HK-2 (cell line): Measurements from ENCODE around the gene GRIK3.

ENCODE experiments used
- DNase-seq: peaks from one replicate; pipeline ENCODE4 v3.0.0-alpha.2; 2018; ENCODE audit not compliant: unreplicated experiment

GRIK3 gene

DNA sequence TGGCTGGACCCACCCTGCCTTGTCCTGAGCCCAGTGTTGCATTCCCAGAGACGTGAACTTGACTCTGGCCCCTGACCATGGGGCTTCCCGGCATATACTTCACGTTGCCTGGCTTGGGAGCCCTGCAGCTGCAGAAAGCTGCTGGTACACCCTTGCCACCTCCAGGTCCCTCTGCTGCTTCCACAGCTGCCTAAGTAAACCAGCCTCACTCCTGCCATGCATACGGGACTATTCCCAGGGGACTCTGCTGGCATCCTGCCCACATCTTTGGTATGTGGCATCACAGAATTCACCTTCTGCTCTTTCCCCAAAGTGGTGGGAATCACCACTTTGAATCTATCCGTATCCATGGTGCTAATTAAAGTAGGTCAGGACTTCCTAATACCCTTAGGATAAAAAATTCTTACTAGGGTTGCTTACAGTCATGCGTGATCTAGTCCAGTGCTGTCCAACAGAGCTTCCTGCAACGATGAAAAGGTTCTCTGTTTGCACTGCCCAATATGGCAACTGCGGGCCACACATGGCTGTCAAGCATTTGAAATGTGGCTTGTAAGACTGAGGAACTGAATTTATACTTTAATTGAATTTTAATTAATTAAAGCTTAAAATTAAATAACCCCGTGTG is 203.0 kb downstream of the GRIK3 start:
- DNase-seq: no peak

DNA sequence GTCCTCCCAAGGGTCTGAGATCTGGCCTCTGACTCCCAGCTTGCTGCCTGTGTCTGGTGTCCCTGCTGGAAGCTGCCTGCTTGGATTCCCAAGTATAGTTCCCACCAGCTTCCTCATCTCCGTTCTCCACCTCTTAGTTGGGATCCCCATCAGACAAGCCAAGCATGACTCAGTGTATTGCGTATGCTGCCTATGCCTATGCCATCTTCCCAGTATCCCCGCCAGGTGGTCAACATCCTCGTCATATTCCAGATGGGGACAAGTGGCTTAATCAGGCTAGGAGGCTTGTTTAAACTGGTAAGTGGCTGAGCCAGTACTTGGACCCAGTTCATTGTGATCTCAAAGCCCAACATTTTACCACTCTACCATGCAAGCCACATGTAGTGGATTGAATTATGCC is 204.4 kb downstream of the GRIK3 start:
- DNase-seq: no peak

- no peak for DNase-seq
These were observed 205.2 kb downstream of the GRIK3 start for GRCh38 chr1:36829066-36829465.

GRCh38 chr1:36825226-36825625 is 209.1 kb downstream of the GRIK3 start:
- no peak for DNase-seq

- no peak for DNase-seq
These were observed 209.9 kb downstream of the GRIK3 start for GRCh38 chr1:36824390-36824861.

GRCh38 chr1:36822648-36823047 is 211.7 kb downstream of the GRIK3 start:
- no peak for DNase-seq

GRCh38 chr1:36821386-36821785 is 212.9 kb downstream of the GRIK3 start:
- DNase-seq: no peak

DNA sequence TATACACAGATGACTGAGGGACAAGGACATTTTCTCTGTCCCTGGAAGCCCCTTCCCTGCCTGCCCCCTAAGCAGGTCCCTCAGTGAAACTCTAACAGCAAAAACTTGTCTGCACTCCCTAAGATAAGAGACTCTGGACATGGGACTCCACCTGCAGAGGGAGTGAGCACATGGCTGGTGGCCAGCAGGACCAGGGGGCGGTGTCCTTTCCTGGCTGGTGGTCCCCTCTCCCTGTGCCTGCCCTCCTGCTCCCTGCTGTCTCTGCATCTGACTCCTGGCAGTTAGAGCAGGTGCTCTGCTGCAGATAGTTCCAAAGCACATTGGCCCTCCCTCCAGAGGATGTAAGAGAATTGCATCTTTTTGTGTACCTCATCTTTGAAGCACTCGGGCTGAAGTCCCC is 215.5 kb downstream of the GRIK3 start:
- DNase-seq: no peak

GRCh38 chr1:36816348-36816747 is 218.0 kb downstream of the GRIK3 start:
- no peak for DNase-seq

- no peak for DNase-seq
These were observed 219.5 kb downstream of the GRIK3 start for GRCh38 chr1:36814774-36815173.

- DNase-seq: no peak
These were observed 220.2 kb downstream of the GRIK3 start for GRCh38 chr1:36814083-36814482.

DNA sequence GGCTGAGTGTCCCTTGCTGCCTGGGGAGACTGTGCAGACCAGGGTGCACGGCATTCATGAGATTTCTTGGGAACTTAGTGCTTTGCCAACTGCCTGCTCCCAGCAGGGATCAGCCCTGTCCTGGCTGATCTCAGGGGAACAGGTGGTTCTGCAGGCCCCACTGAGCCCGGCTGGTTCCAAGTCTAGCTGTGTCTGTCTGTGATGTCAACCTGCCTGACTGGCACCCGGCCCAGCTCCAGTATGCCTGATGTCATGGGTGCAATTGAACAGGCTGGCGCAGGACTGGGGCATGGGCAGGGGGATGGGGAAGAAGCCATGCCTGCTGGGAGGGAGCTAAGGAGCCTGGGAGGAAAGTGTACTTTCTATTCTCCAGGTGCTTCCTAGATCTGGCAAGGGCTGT is 227.1 kb downstream of the GRIK3 start:
- no peak for DNase-seq

DNA sequence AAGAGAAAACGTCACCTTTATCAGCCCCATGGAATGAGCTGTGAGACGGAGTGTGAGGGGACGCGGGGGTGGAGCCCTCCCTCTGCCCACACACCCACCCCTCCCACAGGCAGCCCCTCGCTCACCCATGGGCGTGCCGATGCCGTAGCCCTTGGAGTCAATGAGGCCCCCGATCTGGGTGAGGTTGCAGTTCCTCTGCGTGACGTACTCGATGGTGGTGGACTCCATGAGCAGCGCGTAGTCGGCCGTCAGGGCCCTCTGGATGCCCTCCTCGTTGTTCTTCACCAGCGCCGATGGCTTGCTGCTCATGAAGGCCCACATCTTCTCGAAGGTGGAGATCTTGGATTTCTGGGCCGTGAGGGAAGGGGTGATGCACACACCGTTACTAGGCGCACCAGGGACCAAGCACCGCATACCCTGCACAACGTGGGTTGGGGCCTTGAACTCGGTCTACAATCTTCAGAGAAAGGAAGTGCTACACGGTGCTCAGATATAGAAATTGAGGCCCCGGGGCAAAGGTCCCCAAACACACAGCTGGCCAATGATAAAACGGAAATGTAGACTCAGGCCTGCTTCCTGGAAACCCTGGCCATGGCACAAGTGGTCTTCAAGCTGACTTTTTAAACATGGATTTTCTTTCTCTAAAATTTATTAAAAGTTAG is 228.2 kb downstream of the GRIK3 start:
- DNase-seq: no peak

DNA sequence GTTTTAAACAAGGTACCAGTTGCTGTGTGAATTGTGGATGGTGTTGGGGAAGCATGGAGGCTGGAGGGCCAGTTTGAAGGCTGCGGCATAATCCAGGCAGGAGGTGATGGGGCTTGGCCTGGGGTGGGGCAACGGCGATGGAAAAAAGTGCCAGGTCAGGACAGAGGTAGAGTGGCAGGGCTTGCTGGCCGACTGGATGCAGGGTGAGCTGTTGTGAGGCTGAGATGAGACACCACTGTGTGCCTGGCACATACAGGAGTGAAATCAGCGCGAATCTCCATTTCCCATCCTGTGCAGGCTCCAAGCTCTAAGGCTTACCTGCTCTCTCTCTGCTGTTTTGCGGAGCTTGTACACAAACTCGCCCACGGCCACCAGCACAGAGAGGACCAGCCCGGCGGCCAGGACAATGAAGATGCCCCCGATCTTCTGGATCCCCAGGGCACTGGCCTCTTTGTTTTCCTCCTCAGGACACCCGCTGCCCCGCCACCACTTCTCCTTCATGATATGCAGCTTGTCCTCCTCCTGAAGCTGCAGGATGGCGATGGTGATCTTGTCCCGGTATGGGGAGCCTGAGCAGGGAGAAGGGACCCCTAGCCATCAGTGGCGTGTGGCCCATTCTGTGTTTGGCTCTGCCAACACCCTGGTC is 229.5 kb downstream of the GRIK3 start:
- DNase-seq: no peak

- no peak for DNase-seq
These were observed 230.3 kb downstream of the GRIK3 start for GRCh38 chr1:36803868-36804570.

- no peak for DNase-seq
These were observed 232.3 kb downstream of the GRIK3 start for GRCh38 chr1:36802018-36802417.

- DNase-seq: no peak
These were observed 236.6 kb downstream of the GRIK3 start for GRCh38 chr1:36797761-36798160.

DNA sequence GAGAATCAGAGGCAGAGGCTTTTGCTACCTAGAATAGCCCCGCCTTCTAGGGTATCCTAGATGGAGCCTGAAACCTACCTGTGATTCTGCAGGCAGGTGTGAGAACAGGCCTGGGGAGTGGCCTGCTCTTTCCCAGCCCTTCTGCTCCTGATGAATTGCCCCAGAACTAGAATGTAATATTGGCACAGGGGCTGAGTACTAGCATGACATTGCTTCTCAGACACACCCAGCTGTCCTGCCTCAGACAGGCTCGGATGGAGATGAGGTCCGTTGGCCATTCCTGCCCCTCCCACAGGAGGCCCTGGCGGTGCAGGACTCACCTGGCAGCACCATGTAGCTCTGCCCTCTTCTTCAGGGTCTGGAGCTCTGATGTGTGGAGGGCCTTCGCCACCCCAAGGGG is 237.6 kb downstream of the GRIK3 start:
- no peak for DNase-seq

GRCh38 chr1:36796106-36796590 is 238.2 kb downstream of the GRIK3 start:
- DNase-seq: no peak

GRCh38 chr1:36794460-36794859 is 239.9 kb downstream of the GRIK3 start:
- no peak for DNase-seq

- DNase-seq: no peak
These were observed 240.9 kb downstream of the GRIK3 start for GRCh38 chr1:36793452-36793851.

- no peak for DNase-seq
These were observed 242.0 kb downstream of the GRIK3 start for GRCh38 chr1:36792292-36792691.
